ENCODE results near the gene PFKP. TPM values are rescaled to one million over a fixed set of nuclear protein-coding genes. Genes with fewer than 3 reads are reported as not detected.

The PFKP gene
- total RNA-seq, 2 experiments from 2014 or later = 217 to 219 TPM

DNA sequence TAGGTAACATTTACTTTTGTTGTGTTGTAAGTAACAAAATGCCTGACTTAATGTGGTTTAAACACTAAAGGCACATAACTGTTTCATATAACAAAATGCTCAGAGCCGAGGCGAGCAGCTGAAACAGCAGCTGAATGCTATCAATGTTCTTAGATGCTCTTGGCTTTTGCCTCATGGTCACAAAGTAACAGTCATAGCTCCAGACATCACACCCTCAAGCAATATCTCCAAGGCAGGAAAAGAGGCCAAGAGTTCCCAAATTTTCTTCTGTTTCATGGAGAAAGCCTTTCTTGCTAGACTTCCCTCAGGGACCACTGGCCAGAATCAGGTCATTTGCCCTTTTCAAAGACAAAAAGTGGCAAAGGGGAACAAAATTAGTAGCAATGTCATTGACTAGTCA lies 43.5 kb upstream of the PFKP start:
- intact Hi-C loops (cut with micrococcal nuclease) = no loop called here
- no peaks in the 10 kb centered on the region for H3K4me1 Mint-ChIP-seq (ENCODE audit: low read depth)
- TF ChIP-seq, protein P1, sequence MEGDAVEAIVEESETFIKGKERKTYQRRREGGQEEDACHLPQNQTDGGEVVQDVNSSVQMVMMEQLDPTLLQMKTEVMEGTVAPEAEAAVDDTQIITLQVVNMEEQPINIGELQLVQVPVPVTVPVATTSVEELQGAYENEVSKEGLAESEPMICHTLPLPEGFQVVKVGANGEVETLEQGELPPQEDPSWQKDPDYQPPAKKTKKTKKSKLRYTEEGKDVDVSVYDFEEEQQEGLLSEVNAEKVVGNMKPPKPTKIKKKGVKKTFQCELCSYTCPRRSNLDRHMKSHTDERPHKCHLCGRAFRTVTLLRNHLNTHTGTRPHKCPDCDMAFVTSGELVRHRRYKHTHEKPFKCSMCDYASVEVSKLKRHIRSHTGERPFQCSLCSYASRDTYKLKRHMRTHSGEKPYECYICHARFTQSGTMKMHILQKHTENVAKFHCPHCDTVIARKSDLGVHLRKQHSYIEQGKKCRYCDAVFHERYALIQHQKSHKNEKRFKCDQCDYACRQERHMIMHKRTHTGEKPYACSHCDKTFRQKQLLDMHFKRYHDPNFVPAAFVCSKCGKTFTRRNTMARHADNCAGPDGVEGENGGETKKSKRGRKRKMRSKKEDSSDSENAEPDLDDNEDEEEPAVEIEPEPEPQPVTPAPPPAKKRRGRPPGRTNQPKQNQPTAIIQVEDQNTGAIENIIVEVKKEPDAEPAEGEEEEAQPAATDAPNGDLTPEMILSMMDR (IDR thresholded peaks at IDR 0.05) = no peak
- no peak overlapping the region for H3K4me3 Mint-ChIP-seq
- no peak overlapping the region for H3K27ac Mint-ChIP-seq
- H3K27me3 Mint-ChIP-seq = peaks cover 25% of the 10 kb centered on the region
- ATAC-seq (no peak), DNase-seq (no peak)
- no peaks in the 10 kb centered on the region for H3K36me3 Mint-ChIP-seq (ENCODE audit: low read depth)
- no peaks in the 10 kb centered on the region for H3K9me3 Mint-ChIP-seq
- ChIA-PET CTCF (interaction anchor here (0.9 to 2.3 kb wide), 2 partner anchors 20 to 96 kb away, joined by 4 to 8 read pairs; no protein-coding TSS in a partner anchor), POLR2A (no interaction called here)

DNA sequence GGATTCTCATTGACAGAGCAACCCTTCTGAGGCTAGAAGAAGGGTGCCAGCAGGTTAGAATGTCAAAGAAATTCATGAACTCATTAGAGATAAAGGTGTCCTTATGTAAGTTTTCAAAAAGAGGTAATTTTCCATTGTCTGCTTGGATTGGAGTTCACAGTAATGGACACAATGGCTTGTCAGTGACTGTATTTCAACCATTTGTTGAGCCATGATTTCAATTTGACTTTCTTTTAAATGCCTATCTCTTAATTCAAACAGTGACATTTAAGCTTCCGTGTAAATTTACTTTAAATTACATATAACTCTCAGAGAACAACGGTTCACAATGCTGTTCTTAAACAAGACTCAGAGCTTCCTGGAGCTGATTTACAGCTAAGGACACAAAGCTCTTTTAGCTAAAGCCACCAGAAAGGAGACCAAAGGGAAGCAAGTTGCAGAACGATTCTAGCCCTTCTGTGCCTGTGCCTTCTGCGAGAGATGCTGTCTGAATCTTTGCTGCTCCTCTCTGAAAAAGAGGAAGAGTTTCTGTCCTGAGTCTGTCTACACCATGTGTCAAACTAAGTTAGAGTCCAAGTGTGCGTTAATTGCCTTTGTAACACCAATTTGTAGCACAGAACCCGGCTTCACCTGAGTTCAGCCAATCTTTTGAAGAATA lies 42.2 kb upstream of the PFKP start:
- H3K27me3 Mint-ChIP-seq = peaks cover 31% of the 10 kb centered on the region
- ChIA-PET CTCF (interaction anchor here (2.3 kb wide), 1 partner anchor 19 kb away, joined by 8 read pairs; no protein-coding TSS in a partner anchor), POLR2A (no interaction called here)
- TF ChIP-seq, protein P1 (IDR thresholded peaks at IDR 0.05) = no peak
- H3K36me3 Mint-ChIP-seq (ENCODE audit: low read depth) = no peaks in the 10 kb centered on the region
- ATAC-seq (no peak), DNase-seq (no peak)
- no peaks in the 10 kb centered on the region for H3K9me3 Mint-ChIP-seq
- no peaks in the 10 kb centered on the region for H3K4me1 Mint-ChIP-seq (ENCODE audit: low read depth)
- H3K27ac Mint-ChIP-seq = no peak overlapping the region
- intact Hi-C loops (cut with micrococcal nuclease) = no loop called here
- no peak overlapping the region for H3K4me3 Mint-ChIP-seq

DNA sequence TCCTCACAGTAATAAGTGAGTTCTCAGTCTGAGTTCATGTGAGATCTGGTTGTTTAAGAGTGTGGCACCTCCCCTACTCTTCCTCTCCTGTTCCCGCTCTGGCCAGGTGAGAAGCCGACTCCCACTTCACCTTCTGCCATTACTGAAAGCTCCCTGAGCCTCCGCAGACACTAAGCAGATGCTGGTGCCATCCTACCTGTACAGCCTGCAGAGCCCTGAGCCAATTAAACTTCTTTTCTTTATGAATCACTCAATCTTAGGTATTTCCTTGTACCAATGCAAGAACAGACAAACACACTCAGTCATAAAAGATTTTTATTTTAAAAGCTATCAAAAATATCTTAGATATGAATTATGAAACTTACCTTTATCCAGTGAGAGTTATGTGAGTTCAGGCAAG lies 39.5 kb upstream of the PFKP start:
- H3K4me1 Mint-ChIP-seq (ENCODE audit: low read depth) = no peaks in the 10 kb centered on the region
- no peaks in the 10 kb centered on the region for H3K9me3 Mint-ChIP-seq
- no peak overlapping the region for H3K4me3 Mint-ChIP-seq
- ChIA-PET CTCF (no interaction called here), POLR2A (no interaction called here)
- TF ChIP-seq, protein P1 (IDR thresholded peaks at IDR 0.05) = no peak
- no peak for ATAC-seq
- no peaks in the 10 kb centered on the region for H3K36me3 Mint-ChIP-seq (ENCODE audit: low read depth)
- intact Hi-C loops (cut with micrococcal nuclease) = no loop called here
- no peak overlapping the region for H3K27ac Mint-ChIP-seq
- peaks cover 35% of the 10 kb centered on the region for H3K27me3 Mint-ChIP-seq
- DNase-seq = no peak

DNA sequence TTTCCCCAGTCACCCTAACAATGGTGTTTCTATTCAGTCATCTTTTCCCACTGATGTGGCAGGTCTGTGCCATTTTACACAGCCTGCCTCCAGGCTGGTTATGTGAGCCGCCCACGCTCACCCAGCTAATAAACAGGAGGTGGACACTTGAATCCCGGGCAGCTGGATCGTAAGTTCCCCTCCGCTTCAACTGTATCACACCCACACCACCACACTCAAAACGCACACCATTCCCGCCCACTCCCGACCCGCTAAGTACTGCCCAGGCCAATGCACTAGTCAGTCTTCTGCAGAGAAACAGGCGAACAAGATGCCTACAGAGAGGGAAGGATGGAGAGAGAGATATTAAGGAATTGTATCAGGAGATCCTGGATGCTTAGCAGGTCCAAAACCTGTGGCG lies 38.9 kb upstream of the PFKP start:
- peaks cover 32% of the 10 kb centered on the region for H3K27me3 Mint-ChIP-seq
- H3K9me3 Mint-ChIP-seq = no peaks in the 10 kb centered on the region
- H3K36me3 Mint-ChIP-seq (ENCODE audit: low read depth) = no peaks in the 10 kb centered on the region
- ChIA-PET POLR2A (no interaction called here), CTCF (no interaction called here)
- no peaks in the 10 kb centered on the region for H3K4me1 Mint-ChIP-seq (ENCODE audit: low read depth)
- DNase-seq (no peak), ATAC-seq (no peak)
- no peak overlapping the region for H3K4me3 Mint-ChIP-seq
- intact Hi-C loops (cut with micrococcal nuclease) = no loop called here
- no peak overlapping the region for H3K27ac Mint-ChIP-seq
- TF ChIP-seq, protein P1 (IDR thresholded peaks at IDR 0.05) = no peak

DNA sequence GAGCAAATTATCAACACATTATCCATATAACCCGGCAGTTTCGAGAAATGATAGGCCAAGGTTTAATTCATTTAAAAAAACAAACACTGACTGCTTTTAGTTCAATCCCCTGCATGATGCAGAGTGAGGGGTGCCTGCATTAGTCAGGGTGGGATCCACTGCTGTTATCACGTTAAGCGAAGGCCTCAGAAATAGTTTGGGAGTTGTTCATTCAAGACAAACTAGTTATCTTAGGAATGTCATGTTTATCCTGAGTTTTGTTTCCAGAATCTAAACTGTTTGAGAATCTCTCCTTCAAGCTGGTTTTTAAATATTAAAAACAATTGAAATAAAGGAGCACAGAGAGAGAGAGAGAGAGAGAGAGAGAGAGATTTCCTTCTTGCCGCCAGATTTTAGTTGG lies 36.6 kb upstream of the PFKP start:
- no peak for DNase-seq
- ATAC-seq = no peak
- H3K4me3 Mint-ChIP-seq = no peak overlapping the region
- ChIA-PET CTCF (interaction anchor here (1.5 to 1.7 kb wide), 2 partner anchors 13 to 103 kb away, joined by 3 to 4 read pairs; no protein-coding TSS in a partner anchor), POLR2A (no interaction called here)
- TF ChIP-seq, protein P1 (IDR thresholded peaks at IDR 0.05) = no peak
- no peaks in the 10 kb centered on the region for H3K9me3 Mint-ChIP-seq
- no peaks in the 10 kb centered on the region for H3K36me3 Mint-ChIP-seq (ENCODE audit: low read depth)
- intact Hi-C loops (cut with micrococcal nuclease) = no loop called here
- H3K27me3 Mint-ChIP-seq = peaks cover 31% of the 10 kb centered on the region
- no peak overlapping the region for H3K27ac Mint-ChIP-seq
- H3K4me1 Mint-ChIP-seq (ENCODE audit: low read depth) = no peaks in the 10 kb centered on the region

All from activated CD8-positive, alpha-beta T cell treated with anti-CD3 and anti-CD28 coated beads for 36 hours (primary cell).